Astrocyte (in vitro differentiated cells and primary cell): ENCODE measurements around the gene CDYL.

Source experiments
- CTCF ChIP-seq: IDR thresholded peaks from 2 replicates; pipeline ENCODE4 v1.5.1; 2011; ENCODE audit warnings: low read depth, mild to moderate bottlenecking, inconsistent platforms, low read length, moderate library complexity; ENCODE audit not compliant: insufficient read depth
- EZH2 ChIP-seq: IDR thresholded peaks from 2 replicates; pipeline ENCODE4 v1.6.1; 2012; ENCODE audit warnings: mild to moderate bottlenecking, low read length, inconsistent platforms; ENCODE audit not compliant: insufficient read depth

- no peak for TF ChIP-seq CTCF
- no peak for TF ChIP-seq EZH2
Measured at GRCh38 chr6:4747588-4747987, 28.6 kb upstream of the CDYL start.
